WTC11 (cell line): ENCODE data around the gene VIPR2.

ENCODE experiments used
- AR ChIP-seq: fragments of 250-450 bp; sonication (Bioruptor Pico); IDR thresholded peaks from 2 replicates; pipeline ENCODE4 v1.9.0; 2021; ENCODE audit warnings: mild to moderate bottlenecking
- ATF2 ChIP-seq: sonication (generic); formaldehyde crosslinking; IDR thresholded peaks from 2 replicates; pipeline ENCODE4 v1.8.1; 2022; ENCODE audit warnings: low read depth, missing genetic modification reagents, borderline replicate concordance
- MAX ChIP-seq: sonication (generic); formaldehyde crosslinking; IDR thresholded peaks from 2 replicates; pipeline ENCODE4 v1.8.0; 2022; ENCODE audit warnings: mild to moderate bottlenecking, missing genetic modification reagents
- NFYB ChIP-seq: sonication (generic); formaldehyde crosslinking; conservative IDR thresholded peaks from 2 replicates; pipeline ENCODE4 v1.8.0; 2022; ENCODE audit warnings: low read depth, missing genetic modification reagents
- NR2C2 ChIP-seq: sonication (generic); formaldehyde crosslinking; IDR thresholded peaks from 2 replicates; pipeline ENCODE4 v1.8.0; 2022; ENCODE audit warnings: mild to moderate bottlenecking, missing genetic modification reagents
- SMAD3 ChIP-seq: sonication (generic); formaldehyde crosslinking; IDR thresholded peaks from 2 replicates; pipeline ENCODE4 v1.8.0; 2022; ENCODE audit warnings: missing genetic modification reagents, mild to moderate bottlenecking, borderline replicate concordance
- SMAD4 ChIP-seq: sonication (generic); formaldehyde crosslinking; IDR thresholded peaks from 2 replicates; pipeline ENCODE4 v1.8.0; 2022; ENCODE audit warnings: mild to moderate bottlenecking, missing genetic modification reagents
- TP53 ChIP-seq: sonication (generic); formaldehyde crosslinking; IDR thresholded peaks from 2 replicates; pipeline ENCODE4 v1.8.1; 2023; ENCODE audit warnings: mild to moderate bottlenecking, missing genetic modification reagents
- USF1 ChIP-seq: sonication (generic); formaldehyde crosslinking; IDR thresholded peaks from 2 replicates; pipeline ENCODE4 v1.8.0; 2022; ENCODE audit warnings: mild to moderate bottlenecking, missing genetic modification reagents
- ZNF138 ChIP-seq: sonication (generic); formaldehyde crosslinking; conservative IDR thresholded peaks from 2 replicates; pipeline ENCODE4 v1.8.1; 2022; ENCODE audit warnings: mild to moderate bottlenecking, moderate library complexity, missing genetic modification reagents
- ZNF263 ChIP-seq: sonication (generic); formaldehyde crosslinking; IDR thresholded peaks from 2 replicates; pipeline ENCODE4 v1.8.1; 2022; ENCODE audit warnings: low read depth, mild to moderate bottlenecking, moderate library complexity, missing genetic modification reagents
- TF ChIP-seq, protein P1 (sequence below): fragments of 200-600 bp; IDR thresholded peaks from 2 replicates; pipeline ENCODE4 v1.8.0; 2022; ENCODE audit warnings: antibody characterized with exemption
- TF ChIP-seq, protein P2 (sequence below): sonication (generic); formaldehyde crosslinking; conservative IDR thresholded peaks from 2 replicates; pipeline ENCODE4 v1.8.1; 2023; ENCODE audit warnings: mild to moderate bottlenecking, low read depth, missing genetic modification reagents, moderate library complexity

DNA sequence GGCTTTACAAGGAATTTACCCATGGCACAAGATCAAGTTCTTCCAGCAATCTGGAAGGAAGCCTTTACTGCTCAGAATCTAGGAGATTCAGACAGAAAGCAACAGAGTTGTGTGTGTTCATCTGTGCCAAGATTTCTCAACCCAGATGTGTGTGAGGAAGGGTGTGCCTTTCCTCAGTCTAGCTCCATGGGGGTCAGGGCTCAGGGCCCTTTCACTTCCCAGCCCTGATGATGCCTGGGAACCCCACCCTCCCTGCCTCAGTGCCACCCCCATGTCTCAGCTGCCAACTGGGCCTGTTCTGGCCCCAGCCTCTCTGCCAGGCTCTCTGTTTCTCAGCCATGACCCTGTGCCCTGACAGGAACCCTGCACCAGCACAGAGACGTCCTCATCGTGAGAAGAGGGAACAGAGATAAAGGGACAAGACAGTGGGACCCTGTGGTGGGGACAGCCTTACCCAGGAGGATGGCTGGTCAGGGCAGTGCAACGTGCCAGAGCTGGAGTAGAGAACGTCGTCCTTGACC, 102.0 kb downstream of the VIPR2 start:
- TF ChIP-seq, protein P1, sequence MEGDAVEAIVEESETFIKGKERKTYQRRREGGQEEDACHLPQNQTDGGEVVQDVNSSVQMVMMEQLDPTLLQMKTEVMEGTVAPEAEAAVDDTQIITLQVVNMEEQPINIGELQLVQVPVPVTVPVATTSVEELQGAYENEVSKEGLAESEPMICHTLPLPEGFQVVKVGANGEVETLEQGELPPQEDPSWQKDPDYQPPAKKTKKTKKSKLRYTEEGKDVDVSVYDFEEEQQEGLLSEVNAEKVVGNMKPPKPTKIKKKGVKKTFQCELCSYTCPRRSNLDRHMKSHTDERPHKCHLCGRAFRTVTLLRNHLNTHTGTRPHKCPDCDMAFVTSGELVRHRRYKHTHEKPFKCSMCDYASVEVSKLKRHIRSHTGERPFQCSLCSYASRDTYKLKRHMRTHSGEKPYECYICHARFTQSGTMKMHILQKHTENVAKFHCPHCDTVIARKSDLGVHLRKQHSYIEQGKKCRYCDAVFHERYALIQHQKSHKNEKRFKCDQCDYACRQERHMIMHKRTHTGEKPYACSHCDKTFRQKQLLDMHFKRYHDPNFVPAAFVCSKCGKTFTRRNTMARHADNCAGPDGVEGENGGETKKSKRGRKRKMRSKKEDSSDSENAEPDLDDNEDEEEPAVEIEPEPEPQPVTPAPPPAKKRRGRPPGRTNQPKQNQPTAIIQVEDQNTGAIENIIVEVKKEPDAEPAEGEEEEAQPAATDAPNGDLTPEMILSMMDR: no peak
- TF ChIP-seq SMAD4 (no peak), ZNF263 (CRISPR knock-in tag) (no peak), SMAD3 (CRISPR knock-in tag) (no peak), NR2C2 (CRISPR knock-in tag) (no peak), NFYB (CRISPR knock-in tag) (no peak), ZNF138 (CRISPR knock-in tag) (no peak), USF1 (CRISPR knock-in tag) (no peak), ATF2 (no peak), AR (CRISPR knock-in tag) (no peak), TP53 (CRISPR knock-in tag) (no peak), MAX (CRISPR knock-in tag) (no peak)
- TF ChIP-seq, protein P2, sequence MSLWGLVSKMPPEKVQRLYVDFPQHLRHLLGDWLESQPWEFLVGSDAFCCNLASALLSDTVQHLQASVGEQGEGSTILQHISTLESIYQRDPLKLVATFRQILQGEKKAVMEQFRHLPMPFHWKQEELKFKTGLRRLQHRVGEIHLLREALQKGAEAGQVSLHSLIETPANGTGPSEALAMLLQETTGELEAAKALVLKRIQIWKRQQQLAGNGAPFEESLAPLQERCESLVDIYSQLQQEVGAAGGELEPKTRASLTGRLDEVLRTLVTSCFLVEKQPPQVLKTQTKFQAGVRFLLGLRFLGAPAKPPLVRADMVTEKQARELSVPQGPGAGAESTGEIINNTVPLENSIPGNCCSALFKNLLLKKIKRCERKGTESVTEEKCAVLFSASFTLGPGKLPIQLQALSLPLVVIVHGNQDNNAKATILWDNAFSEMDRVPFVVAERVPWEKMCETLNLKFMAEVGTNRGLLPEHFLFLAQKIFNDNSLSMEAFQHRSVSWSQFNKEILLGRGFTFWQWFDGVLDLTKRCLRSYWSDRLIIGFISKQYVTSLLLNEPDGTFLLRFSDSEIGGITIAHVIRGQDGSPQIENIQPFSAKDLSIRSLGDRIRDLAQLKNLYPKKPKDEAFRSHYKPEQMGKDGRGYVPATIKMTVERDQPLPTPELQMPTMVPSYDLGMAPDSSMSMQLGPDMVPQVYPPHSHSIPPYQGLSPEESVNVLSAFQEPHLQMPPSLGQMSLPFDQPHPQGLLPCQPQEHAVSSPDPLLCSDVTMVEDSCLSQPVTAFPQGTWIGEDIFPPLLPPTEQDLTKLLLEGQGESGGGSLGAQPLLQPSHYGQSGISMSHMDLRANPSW (CRISPR knock-in tag): no peak
